WTC11 (cell line): ENCODE data around the gene GRK4.

ENCODE experiments used
- ELF4 ChIP-seq: sonication (generic); formaldehyde crosslinking; IDR thresholded peaks from 2 replicates; pipeline ENCODE4 v1.8.1; 2022; ENCODE audit warnings: low read depth, mild to moderate bottlenecking, moderate library complexity, missing genetic modification reagents
- ETV6 ChIP-seq: sonication (generic); formaldehyde crosslinking; IDR thresholded peaks from 2 replicates; pipeline ENCODE4 v1.8.1; 2022; ENCODE audit warnings: mild to moderate bottlenecking, missing genetic modification reagents
- NR2C2 ChIP-seq: sonication (generic); formaldehyde crosslinking; IDR thresholded peaks from 2 replicates; pipeline ENCODE4 v1.8.0; 2022; ENCODE audit warnings: mild to moderate bottlenecking, missing genetic modification reagents
- TF ChIP-seq, protein P1 (sequence below): sonication (generic); formaldehyde crosslinking; IDR thresholded peaks from 2 replicates; pipeline ENCODE4 v1.8.1; 2022; ENCODE audit warnings: low read depth, mild to moderate bottlenecking, moderate library complexity, missing genetic modification reagents, borderline replicate concordance
- TF ChIP-seq, protein P2 (sequence below): fragments of 200-600 bp; IDR thresholded peaks from 2 replicates; pipeline ENCODE4 v1.8.0; 2022; ENCODE audit warnings: antibody characterized with exemption
- TF ChIP-seq, protein P3 (sequence below): sonication (generic); formaldehyde crosslinking; IDR thresholded peaks from 2 replicates; pipeline ENCODE4 v1.8.1; 2022; ENCODE audit warnings: low read depth, missing genetic modification reagents, borderline replicate concordance
- TF ChIP-seq, protein P4 (sequence below): sonication (generic); formaldehyde crosslinking; IDR thresholded peaks from 2 replicates; pipeline ENCODE4 v1.8.1; 2023; ENCODE audit warnings: mild to moderate bottlenecking, missing genetic modification reagents, moderate library complexity
- TF ChIP-seq, protein P5 (sequence below): sonication (generic); formaldehyde crosslinking; conservative IDR thresholded peaks from 2 replicates; pipeline ENCODE4 v1.8.1; 2022; ENCODE audit warnings: mild to moderate bottlenecking, missing genetic modification reagents
- TF ChIP-seq, protein P6 (sequence below): sonication (generic); formaldehyde crosslinking; IDR thresholded peaks from 2 replicates; pipeline ENCODE4 v1.8.0; 2022; ENCODE audit warnings: mild to moderate bottlenecking, missing genetic modification reagents
- TF ChIP-seq, protein P7 (sequence below): sonication (generic); formaldehyde crosslinking; IDR thresholded peaks from 2 replicates; pipeline ENCODE4 v1.8.0; 2022; ENCODE audit warnings: mild to moderate bottlenecking, missing genetic modification reagents
- TF ChIP-seq, protein P8 (sequence below): sonication (generic); formaldehyde crosslinking; IDR thresholded peaks from 2 replicates; pipeline ENCODE4 v1.8.1; 2023; ENCODE audit warnings: mild to moderate bottlenecking, missing genetic modification reagents, borderline replicate concordance

DNA sequence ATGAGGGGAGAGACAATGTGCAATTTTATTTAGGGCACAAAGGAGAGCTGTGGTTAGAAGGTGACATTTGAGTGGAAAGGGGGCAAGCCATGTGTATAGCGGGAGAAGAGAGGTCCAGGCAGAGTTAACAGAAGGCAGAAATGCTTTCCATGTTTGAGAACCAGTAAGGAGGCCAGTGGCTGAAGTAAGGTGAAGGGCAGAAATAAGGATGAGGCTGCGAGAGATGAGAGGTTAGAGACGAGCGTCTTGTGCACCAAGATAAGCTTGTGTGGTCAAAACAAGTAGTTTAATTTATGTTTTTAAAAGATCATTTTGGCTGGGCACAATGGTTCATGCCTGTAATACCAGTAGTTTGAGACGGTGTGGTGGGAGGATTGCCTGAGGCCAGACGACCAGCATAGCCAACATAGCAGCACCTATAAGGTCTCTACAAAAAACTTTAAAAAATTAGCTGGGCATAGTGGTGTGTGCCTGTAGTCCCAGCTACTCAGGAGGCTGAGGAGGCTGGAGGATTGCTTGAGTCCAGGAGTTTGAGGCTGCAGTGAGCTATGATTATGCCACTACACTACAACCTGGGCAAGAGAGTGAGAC, 119.6 kb downstream of the GRK4 start:
- TF ChIP-seq, protein P1, sequence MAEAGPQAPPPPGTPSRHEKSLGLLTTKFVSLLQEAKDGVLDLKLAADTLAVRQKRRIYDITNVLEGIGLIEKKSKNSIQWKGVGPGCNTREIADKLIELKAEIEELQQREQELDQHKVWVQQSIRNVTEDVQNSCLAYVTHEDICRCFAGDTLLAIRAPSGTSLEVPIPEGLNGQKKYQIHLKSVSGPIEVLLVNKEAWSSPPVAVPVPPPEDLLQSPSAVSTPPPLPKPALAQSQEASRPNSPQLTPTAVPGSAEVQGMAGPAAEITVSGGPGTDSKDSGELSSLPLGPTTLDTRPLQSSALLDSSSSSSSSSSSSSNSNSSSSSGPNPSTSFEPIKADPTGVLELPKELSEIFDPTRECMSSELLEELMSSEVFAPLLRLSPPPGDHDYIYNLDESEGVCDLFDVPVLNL: no peak
- no peak for TF ChIP-seq NR2C2 (CRISPR knock-in tag)
- TF ChIP-seq, protein P2, sequence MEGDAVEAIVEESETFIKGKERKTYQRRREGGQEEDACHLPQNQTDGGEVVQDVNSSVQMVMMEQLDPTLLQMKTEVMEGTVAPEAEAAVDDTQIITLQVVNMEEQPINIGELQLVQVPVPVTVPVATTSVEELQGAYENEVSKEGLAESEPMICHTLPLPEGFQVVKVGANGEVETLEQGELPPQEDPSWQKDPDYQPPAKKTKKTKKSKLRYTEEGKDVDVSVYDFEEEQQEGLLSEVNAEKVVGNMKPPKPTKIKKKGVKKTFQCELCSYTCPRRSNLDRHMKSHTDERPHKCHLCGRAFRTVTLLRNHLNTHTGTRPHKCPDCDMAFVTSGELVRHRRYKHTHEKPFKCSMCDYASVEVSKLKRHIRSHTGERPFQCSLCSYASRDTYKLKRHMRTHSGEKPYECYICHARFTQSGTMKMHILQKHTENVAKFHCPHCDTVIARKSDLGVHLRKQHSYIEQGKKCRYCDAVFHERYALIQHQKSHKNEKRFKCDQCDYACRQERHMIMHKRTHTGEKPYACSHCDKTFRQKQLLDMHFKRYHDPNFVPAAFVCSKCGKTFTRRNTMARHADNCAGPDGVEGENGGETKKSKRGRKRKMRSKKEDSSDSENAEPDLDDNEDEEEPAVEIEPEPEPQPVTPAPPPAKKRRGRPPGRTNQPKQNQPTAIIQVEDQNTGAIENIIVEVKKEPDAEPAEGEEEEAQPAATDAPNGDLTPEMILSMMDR: no peak
- TF ChIP-seq, protein P3, sequence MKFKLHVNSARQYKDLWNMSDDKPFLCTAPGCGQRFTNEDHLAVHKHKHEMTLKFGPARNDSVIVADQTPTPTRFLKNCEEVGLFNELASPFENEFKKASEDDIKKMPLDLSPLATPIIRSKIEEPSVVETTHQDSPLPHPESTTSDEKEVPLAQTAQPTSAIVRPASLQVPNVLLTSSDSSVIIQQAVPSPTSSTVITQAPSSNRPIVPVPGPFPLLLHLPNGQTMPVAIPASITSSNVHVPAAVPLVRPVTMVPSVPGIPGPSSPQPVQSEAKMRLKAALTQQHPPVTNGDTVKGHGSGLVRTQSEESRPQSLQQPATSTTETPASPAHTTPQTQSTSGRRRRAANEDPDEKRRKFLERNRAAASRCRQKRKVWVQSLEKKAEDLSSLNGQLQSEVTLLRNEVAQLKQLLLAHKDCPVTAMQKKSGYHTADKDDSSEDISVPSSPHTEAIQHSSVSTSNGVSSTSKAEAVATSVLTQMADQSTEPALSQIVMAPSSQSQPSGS (CRISPR knock-in tag): no peak
- TF ChIP-seq, protein P4, sequence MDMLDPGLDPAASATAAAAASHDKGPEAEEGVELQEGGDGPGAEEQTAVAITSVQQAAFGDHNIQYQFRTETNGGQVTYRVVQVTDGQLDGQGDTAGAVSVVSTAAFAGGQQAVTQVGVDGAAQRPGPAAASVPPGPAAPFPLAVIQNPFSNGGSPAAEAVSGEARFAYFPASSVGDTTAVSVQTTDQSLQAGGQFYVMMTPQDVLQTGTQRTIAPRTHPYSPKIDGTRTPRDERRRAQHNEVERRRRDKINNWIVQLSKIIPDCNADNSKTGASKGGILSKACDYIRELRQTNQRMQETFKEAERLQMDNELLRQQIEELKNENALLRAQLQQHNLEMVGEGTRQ (CRISPR knock-in tag): no peak
- TF ChIP-seq, protein P5, sequence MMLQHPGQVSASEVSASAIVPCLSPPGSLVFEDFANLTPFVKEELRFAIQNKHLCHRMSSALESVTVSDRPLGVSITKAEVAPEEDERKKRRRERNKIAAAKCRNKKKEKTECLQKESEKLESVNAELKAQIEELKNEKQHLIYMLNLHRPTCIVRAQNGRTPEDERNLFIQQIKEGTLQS (CRISPR knock-in tag): no peak
- TF ChIP-seq, protein P6, sequence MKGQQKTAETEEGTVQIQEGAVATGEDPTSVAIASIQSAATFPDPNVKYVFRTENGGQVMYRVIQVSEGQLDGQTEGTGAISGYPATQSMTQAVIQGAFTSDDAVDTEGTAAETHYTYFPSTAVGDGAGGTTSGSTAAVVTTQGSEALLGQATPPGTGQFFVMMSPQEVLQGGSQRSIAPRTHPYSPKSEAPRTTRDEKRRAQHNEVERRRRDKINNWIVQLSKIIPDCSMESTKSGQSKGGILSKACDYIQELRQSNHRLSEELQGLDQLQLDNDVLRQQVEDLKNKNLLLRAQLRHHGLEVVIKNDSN (CRISPR knock-in tag): no peak
- TF ChIP-seq ETV6: no peak
- TF ChIP-seq, protein P7, sequence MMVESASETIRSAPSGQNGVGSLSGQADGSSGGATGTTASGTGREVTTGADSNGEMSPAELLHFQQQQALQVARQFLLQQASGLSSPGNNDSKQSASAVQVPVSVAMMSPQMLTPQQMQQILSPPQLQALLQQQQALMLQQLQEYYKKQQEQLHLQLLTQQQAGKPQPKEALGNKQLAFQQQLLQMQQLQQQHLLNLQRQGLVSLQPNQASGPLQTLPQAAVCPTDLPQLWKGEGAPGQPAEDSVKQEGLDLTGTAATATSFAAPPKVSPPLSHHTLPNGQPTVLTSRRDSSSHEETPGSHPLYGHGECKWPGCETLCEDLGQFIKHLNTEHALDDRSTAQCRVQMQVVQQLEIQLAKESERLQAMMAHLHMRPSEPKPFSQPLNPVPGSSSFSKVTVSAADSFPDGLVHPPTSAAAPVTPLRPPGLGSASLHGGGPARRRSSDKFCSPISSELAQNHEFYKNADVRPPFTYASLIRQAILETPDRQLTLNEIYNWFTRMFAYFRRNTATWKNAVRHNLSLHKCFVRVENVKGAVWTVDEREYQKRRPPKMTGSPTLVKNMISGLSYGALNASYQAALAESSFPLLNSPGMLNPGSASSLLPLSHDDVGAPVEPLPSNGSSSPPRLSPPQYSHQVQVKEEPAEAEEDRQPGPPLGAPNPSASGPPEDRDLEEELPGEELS: no peak
- TF ChIP-seq, protein P8, sequence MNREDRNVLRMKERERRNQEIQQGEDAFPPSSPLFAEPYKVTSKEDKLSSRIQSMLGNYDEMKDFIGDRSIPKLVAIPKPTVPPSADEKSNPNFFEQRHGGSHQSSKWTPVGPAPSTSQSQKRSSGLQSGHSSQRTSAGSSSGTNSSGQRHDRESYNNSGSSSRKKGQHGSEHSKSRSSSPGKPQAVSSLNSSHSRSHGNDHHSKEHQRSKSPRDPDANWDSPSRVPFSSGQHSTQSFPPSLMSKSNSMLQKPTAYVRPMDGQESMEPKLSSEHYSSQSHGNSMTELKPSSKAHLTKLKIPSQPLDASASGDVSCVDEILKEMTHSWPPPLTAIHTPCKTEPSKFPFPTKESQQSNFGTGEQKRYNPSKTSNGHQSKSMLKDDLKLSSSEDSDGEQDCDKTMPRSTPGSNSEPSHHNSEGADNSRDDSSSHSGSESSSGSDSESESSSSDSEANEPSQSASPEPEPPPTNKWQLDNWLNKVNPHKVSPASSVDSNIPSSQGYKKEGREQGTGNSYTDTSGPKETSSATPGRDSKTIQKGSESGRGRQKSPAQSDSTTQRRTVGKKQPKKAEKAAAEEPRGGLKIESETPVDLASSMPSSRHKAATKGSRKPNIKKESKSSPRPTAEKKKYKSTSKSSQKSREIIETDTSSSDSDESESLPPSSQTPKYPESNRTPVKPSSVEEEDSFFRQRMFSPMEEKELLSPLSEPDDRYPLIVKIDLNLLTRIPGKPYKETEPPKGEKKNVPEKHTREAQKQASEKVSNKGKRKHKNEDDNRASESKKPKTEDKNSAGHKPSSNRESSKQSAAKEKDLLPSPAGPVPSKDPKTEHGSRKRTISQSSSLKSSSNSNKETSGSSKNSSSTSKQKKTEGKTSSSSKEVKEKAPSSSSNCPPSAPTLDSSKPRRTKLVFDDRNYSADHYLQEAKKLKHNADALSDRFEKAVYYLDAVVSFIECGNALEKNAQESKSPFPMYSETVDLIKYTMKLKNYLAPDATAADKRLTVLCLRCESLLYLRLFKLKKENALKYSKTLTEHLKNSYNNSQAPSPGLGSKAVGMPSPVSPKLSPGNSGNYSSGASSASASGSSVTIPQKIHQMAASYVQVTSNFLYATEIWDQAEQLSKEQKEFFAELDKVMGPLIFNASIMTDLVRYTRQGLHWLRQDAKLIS: no peak
- TF ChIP-seq ELF4 (CRISPR knock-in tag): no peak
